Limb (tissue), 2 donors: ENCODE results near the gene FKRP.
"Not testable (repeated sequence)": the region's sequence is repeated elsewhere in the genome, so short reads cannot be mapped to it uniquely, and the experiment has no call there.

Source experiments
- DNase-seq, 2 donors: peaks; one replicate each; pipeline ENCODE4 v3.0.0-alpha.2; 2016; ENCODE audit errors: extremely low spot score in 2 of 2

The FKRP gene

GRCh38 chr19:46784262-46785053 lies 38.6 kb downstream of the FKRP start:
- no peak for DNase-seq

GRCh38 chr19:46785054-46785979 lies 39.5 kb downstream of the FKRP start:
- DNase-seq = no peak

GRCh38 chr19:46785980-46786235 lies 40.1 kb downstream of the FKRP start:
- no peak for DNase-seq

GRCh38 chr19:46786236-46787039 lies 40.6 kb downstream of the FKRP start:
- peak; percentile 70 to 77 for DNase-seq

- DNase-seq = no peak
These were observed 41.1 kb downstream of the FKRP start for GRCh38 chr19:46787040-46787330.

GRCh38 chr19:46787331-46788261 lies 41.7 kb downstream of the FKRP start:
- DNase-seq = peak; percentile 28 to 66

- peak; percentile 94 to 95 for DNase-seq
These were observed 42.6 kb downstream of the FKRP start, which contains the start of gene SLC1A5 for GRCh38 chr19:46788262-46788967. Gene SLC1A5, minus strand, starts transcription at chr19:46788594. Its CDS starts 629 bp downstream, at chr19:46787965.

- no peak for DNase-seq
These were observed 43.1 kb downstream of the FKRP start for GRCh38 chr19:46788968-46789338.

GRCh38 chr19:46789371-46789770 lies 43.5 kb downstream of the FKRP start:
- DNase-seq = no peak

- no peak for DNase-seq
These were observed 46.1 kb downstream of the FKRP start for GRCh38 chr19:46791944-46792343.

- no peak for DNase-seq
These were observed 52.0 kb downstream of the FKRP start for GRCh38 chr19:46797881-46798280.

GRCh38 chr19:46798713-46799112 lies 52.9 kb downstream of the FKRP start:
- DNase-seq = no peak

GRCh38 chr19:46802152-46802551 lies 56.3 kb downstream of the FKRP start:
- DNase-seq = no peak

- no peak for DNase-seq
These were observed 57.7 kb downstream of the FKRP start for GRCh38 chr19:46803555-46803954.

- DNase-seq = not testable (repeated sequence)
These were observed 58.6 kb downstream of the FKRP start for GRCh38 chr19:46804432-46804831.

- DNase-seq = no peak
These were observed 60.8 kb downstream of the FKRP start for GRCh38 chr19:46806656-46807055.
